ENCODE data around the gene SNX17.

- no peak for TF ChIP-seq CTCF (IDR thresholded peaks at IDR 0.05)
- TF ChIP-seq SIN3A (IDR thresholded peaks at IDR 0.05; ENCODE audit: borderline replicate concordance, insufficient read depth, low read depth, low read length): 0 out of 2 replicates have a peak, but pooled peaks have one; percentile 27
- no peak for TF ChIP-seq POLR2AphosphoS5 (IDR thresholded peaks at IDR 0.05; ENCODE audit: low read depth, low read length)
- TF ChIP-seq TCF7L2 (IDR thresholded peaks at IDR 0.05; ENCODE audit: low read depth, low read length): no peak
Observed at GRCh38 chr2:27356056-27356381, 14.4 kb upstream of the SNX17 start.
